NCI-H1105 (cell line): ENCODE data around the gene SHISA6.

ENCODE experiments used
- DNase-seq: peaks from one replicate; lab custom pipeline; 2025; lab: John Stamatoyannopoulos, UW

Gene SHISA6

GRCh38 chr17:11240841-11241610 is at the start of gene SHISA6:
Gene SHISA6 (plus strand): TSS chr17:11241213.
- no peak for DNase-seq

- DNase-seq, result no peak
Measured at GRCh38 chr17:11195801-11196200, 45.2 kb upstream of the SHISA6 start.

- no peak for DNase-seq
Measured at GRCh38 chr17:11204991-11205390, 36.0 kb upstream of the SHISA6 start.

- no peak for DNase-seq
Measured at GRCh38 chr17:11205659-11206058, 35.4 kb upstream of the SHISA6 start.

GRCh38 chr17:11209906-11210305 is 31.1 kb upstream of the SHISA6 start:
- DNase-seq, result no peak

- no peak for DNase-seq
Measured at GRCh38 chr17:11212792-11213191, 28.2 kb upstream of the SHISA6 start.

- no peak for DNase-seq
Measured at GRCh38 chr17:11216976-11217375, 24.0 kb upstream of the SHISA6 start.

- DNase-seq, result no peak
Measured at GRCh38 chr17:11221196-11221595, 19.8 kb upstream of the SHISA6 start.

GRCh38 chr17:11221721-11222120 is 19.3 kb upstream of the SHISA6 start:
- DNase-seq, result no peak

GRCh38 chr17:11238705-11239104 is 2.3 kb upstream of the SHISA6 start:
- no peak for DNase-seq

- DNase-seq, result no peak
Measured at GRCh38 chr17:11239379-11239970, 1.5 kb upstream of the SHISA6 start.

- DNase-seq, result no peak
Measured at GRCh38 chr17:11240041-11240840, 772 bp upstream of the SHISA6 start.

GRCh38 chr17:11241611-11242226 is 706 bp downstream of the SHISA6 start:
- no peak for DNase-seq

- no peak for DNase-seq
Measured at GRCh38 chr17:11242411-11242810, 1.4 kb downstream of the SHISA6 start.

GRCh38 chr17:11244776-11245175 is 3.8 kb downstream of the SHISA6 start:
- DNase-seq, result no peak

- no peak for DNase-seq
Measured at GRCh38 chr17:11245187-11245586, 4.2 kb downstream of the SHISA6 start.

GRCh38 chr17:11245791-11246190 is 4.8 kb downstream of the SHISA6 start:
- no peak for DNase-seq

- no peak for DNase-seq
Measured at GRCh38 chr17:11250161-11250560, 9.1 kb downstream of the SHISA6 start.

GRCh38 chr17:11251561-11252107 is 10.6 kb downstream of the SHISA6 start:
- no peak for DNase-seq

GRCh38 chr17:11252146-11252545 is 11.1 kb downstream of the SHISA6 start:
- no peak for DNase-seq

- no peak for DNase-seq
Measured at GRCh38 chr17:11256877-11257276, 15.9 kb downstream of the SHISA6 start.

GRCh38 chr17:11264183-11264871 is 23.3 kb downstream of the SHISA6 start:
- DNase-seq, result no peak
